Peyer's patch (tissue), 4 donors: Measurements from ENCODE around the gene RET. TPM values are rescaled to one million over a fixed set of nuclear protein-coding genes. Genes with fewer than 3 reads are reported as not detected.

Experiments used
- DNase-seq, 3 donors: peaks; one replicate each; pipeline ENCODE4 v3.0.0-alpha.2; 2017 to 2019
- H3K27ac ChIP-seq, 4 donors: fragments of 200-600 bp; sonication (generic); one replicate each; pipeline ENCODE4 v1.5.1; 2016 to 2019
- H3K27me3 ChIP-seq, 2 donors: fragments of 200-600 bp; sonication (generic); one replicate each; pipeline ENCODE4 v1.5.1; 2019
- H3K36me3 ChIP-seq, 3 donors: fragments of 200-600 bp; sonication (generic); one replicate each; pipeline ENCODE4 v1.5.1; 2016 to 2019
- H3K4me1 ChIP-seq, 4 donors: fragments of 200-600 bp; sonication (generic); one replicate each; pipeline ENCODE4 v1.5.1; 2016 to 2019
- H3K4me3 ChIP-seq, 4 donors: fragments of 200-600 bp; sonication (generic); 1 replicate in 3 of 4; 2 replicates in 1 of 4; pipeline ENCODE4 v1.5.1; 2016 to 2019; ENCODE audit warnings: mild to moderate bottlenecking in 1 of 4
- H3K9me3 ChIP-seq, 4 donors: fragments of 200-600 bp; sonication (generic); one replicate each; pipeline ENCODE4 v1.5.1; 2016 to 2019; ENCODE audit warnings: mild to moderate bottlenecking in 1 of 4
- CTCF ChIP-seq, 6 experiments: fragments of 450-650 bp in 4 of 6; fragments of 200-600 bp in 2 of 6; sonication (generic) in 1 of 6; IDR thresholded peaks; one replicate each; pipeline ENCODE4 v1.5.1; 2017 to 2019; ENCODE audit warnings: antibody characterized with exemption in 6 of 6, mild to moderate bottlenecking in 3 of 6, moderate library complexity in 1 of 6
- POLR2A ChIP-seq, 2 donors: fragments of 450-650 bp; IDR thresholded peaks; one replicate each; pipeline ENCODE4 v1.5.1; 2017; ENCODE audit warnings: antibody characterized with exemption in 2 of 2, mild to moderate bottlenecking in 2 of 2, moderate library complexity in 2 of 2
- total RNA-seq, 4 donors: library from RNA; depleted of rRNA; stranded (reverse); fragments of >200 nt; gene quantifications; one replicate each; pipeline ENCODE4 v1.1.0, GENCODE V29; 2016

Gene RET
- total RNA-seq, 4 donors from 2014 or later, result 1.2 to 5.8 (median 1.7) TPM

- TF ChIP-seq CTCF (IDR thresholded peaks at IDR 0.05) (no peak), POLR2A (IDR thresholded peaks at IDR 0.05) (no peak)
- no peak overlapping the region for H3K4me3 ChIP-seq
- H3K4me1 ChIP-seq, result no peaks in the 10 kb centered on the region
- no peak overlapping the region for H3K27ac ChIP-seq
- H3K36me3 ChIP-seq, result no peaks in the 10 kb centered on the region
- H3K9me3 ChIP-seq, result no peaks in the 10 kb centered on the region
- no peaks in the 10 kb centered on the region for H3K27me3 ChIP-seq
- no peak for DNase-seq
Observed at GRCh38 chr10:43057831-43058340, 19.0 kb upstream of the RET start.

- Histone ChIP-seq H3K4me3 (no peak overlapping the region), H3K4me1 (no peaks in the 10 kb centered on the region), H3K27me3 (no peaks in the 10 kb centered on the region), H3K36me3 (no peaks in the 10 kb centered on the region), H3K27ac (no peak overlapping the region), H3K9me3 (no peaks in the 10 kb centered on the region)
- DNase-seq, result peak in 1 of 3 donors; percentile 27
- TF ChIP-seq POLR2A (IDR thresholded peaks at IDR 0.05), result no peak
- TF ChIP-seq CTCF (IDR thresholded peaks at IDR 0.05), result no peak
Observed at GRCh38 chr10:43058716-43059335, 18.0 kb upstream of the RET start.

DNA sequence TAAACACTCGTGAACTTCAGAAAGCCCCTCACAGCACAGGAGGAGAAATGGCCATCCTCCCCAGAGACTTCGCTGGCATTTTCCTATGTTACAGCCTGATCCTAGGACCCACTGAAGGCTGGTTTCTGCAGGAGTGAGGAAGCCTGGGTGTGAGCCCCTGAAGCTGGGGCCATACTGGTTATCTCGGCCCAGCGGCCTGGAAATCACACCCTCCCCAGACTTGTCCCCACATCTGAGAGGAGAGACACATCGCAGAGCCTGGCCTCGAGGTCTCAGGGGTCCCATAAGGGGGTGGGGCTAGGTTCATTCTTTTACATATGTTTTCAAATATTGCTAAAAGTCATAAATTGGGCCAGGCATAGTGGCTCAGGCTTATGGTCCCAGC, 17.5 kb upstream of the RET start:
- no peak for TF ChIP-seq CTCF (IDR thresholded peaks at IDR 0.05)
- no peak for TF ChIP-seq POLR2A (IDR thresholded peaks at IDR 0.05)
- Histone ChIP-seq H3K4me1 (no peaks in the 10 kb centered on the region), H3K4me3 (no peak overlapping the region), H3K27ac (no peak overlapping the region), H3K9me3 (no peaks in the 10 kb centered on the region), H3K36me3 (no peaks in the 10 kb centered on the region), H3K27me3 (no peaks in the 10 kb centered on the region)
- no peak for DNase-seq

DNA sequence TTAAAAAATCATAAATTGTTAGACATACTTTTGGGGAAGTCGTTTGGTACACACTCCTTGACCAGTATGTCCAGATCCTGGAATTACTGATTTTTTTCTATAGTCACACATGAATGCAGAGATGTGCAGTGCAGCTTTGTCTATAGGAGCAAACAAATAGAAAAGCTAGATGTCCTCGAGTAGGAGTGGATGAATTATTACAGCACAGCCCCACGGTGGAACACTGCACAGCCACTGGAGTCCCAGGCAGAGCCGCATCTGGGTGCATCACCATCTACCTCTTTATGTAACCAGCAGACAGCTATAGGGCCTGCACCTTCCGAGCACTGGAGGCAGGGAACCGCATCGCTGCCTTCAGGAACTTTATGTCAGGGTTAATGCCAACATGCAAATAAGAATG, 17.0 kb upstream of the RET start:
- Histone ChIP-seq H3K27ac (no peak overlapping the region), H3K36me3 (no peaks in the 10 kb centered on the region), H3K4me1 (no peaks in the 10 kb centered on the region), H3K4me3 (no peak overlapping the region), H3K27me3 (no peaks in the 10 kb centered on the region), H3K9me3 (no peaks in the 10 kb centered on the region)
- DNase-seq, result no peak
- TF ChIP-seq POLR2A (IDR thresholded peaks at IDR 0.05) (no peak), CTCF (IDR thresholded peaks at IDR 0.05) (no peak)

DNA sequence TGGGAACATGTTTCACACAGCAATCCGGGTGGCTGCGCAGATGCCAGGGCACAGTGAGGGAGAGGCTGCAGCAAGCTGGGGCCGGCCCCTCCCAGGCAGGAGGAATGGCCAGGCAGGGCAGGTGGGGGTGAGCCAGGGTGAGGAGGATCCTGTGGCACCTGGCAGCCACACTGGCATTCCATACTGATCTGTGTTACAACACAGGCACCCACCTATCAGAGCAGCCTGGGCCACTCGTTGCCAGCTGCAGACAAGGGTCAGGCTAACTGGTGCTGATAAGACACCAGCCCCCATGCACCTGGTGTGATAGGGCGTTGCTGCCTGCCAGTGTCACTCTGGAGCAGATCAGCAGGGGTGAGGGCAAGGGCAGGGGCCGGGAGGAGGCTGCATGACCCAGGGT, 16.6 kb upstream of the RET start:
- TF ChIP-seq CTCF (IDR thresholded peaks at IDR 0.05) (no peak), POLR2A (IDR thresholded peaks at IDR 0.05) (no peak)
- DNase-seq, result no peak

DNA sequence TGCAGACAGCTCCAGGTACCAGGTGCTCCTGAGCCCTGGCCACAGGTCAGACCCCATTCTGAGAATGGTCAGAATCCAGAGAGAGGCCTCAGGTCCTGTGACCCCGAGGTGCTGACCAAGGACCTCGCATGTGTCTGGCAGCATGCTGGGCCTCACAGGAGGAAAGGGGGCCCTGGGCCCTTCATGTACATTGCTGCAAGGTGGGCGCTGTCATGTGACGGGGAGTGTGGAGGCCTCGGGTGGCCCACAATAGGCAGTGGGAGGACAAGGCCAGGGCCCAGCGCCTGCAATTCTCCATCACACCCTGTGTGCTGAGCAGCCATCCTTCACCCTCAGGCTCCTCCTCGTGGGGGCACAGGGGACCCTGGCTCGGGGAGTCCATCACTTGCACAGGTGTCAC, 15.5 kb upstream of the RET start:
- Histone ChIP-seq H3K27me3 (no peaks in the 10 kb centered on the region), H3K36me3 (no peaks in the 10 kb centered on the region), H3K4me1 (no peaks in the 10 kb centered on the region), H3K9me3 (no peaks in the 10 kb centered on the region), H3K4me3 (no peak overlapping the region), H3K27ac (no peak overlapping the region)
- DNase-seq, result no peak
- TF ChIP-seq POLR2A (IDR thresholded peaks at IDR 0.05) (no peak), CTCF (IDR thresholded peaks at IDR 0.05) (no peak)

More for the DNA sequence above, 16.6 kb upstream of the RET start:
- no peaks in the 10 kb centered on the region for H3K36me3 ChIP-seq
- no peaks in the 10 kb centered on the region for H3K9me3 ChIP-seq
- H3K4me1 ChIP-seq, result no peaks in the 10 kb centered on the region
- no peaks in the 10 kb centered on the region for H3K27me3 ChIP-seq
- H3K4me3 ChIP-seq, result no peak overlapping the region
- no peak overlapping the region for H3K27ac ChIP-seq
